IMR-90 (cell line): ENCODE results near the gene GDPD1. TPM values are rescaled to one million over a fixed set of nuclear protein-coding genes. Genes with fewer than 3 reads are reported as not detected.

Experiments used
- ATAC-seq: fragments of 200-7000 bp; cut with Tn5 transposase; 2 replicates; pipeline ENCODE4 v1.9.1; 2020; ENCODE audit warnings: low read depth, mild to moderate bottlenecking, moderate library complexity
- BruUV-seq: library from RNA; stranded (reverse); fragments of 400-500 nt; replicated peaks from 2 replicates; lab custom pipeline; 2021; lab: Mats Ljungman, UMichigan
- CTCF ChIA-PET: fragments of 300-600 bp; formaldehyde crosslinking; extraction: SDS; loops from one replicate; lab custom pipeline; 2021; ENCODE audit warnings: antibody characterized with exemption; lab: Yijun Ruan, JAX
- POLR2A ChIA-PET: fragments of 300-600 bp; sonication (Branson Sonifier 250); formaldehyde crosslinking; loops from one replicate; lab custom pipeline; 2022; ENCODE audit warnings: antibody characterized with exemption; ENCODE audit not compliant: unreplicated experiment; lab: Charles Lee
- DNase-seq: peaks from one replicate; pipeline ENCODE4 v3.0.0; 2013
- H2AFZ ChIP-seq: replicated peaks from 2 replicates; pipeline ENCODE3; 2013; ENCODE audit warnings: low read length, mild to moderate bottlenecking; ENCODE audit not compliant: poor library complexity
- H2AK5ac ChIP-seq: 2 replicates; pipeline ENCODE4 v1.6.1; 2013; ENCODE audit warnings: low read depth, low read length, inconsistent platforms
- H2AK9ac ChIP-seq: replicated peaks from 2 replicates; pipeline ENCODE3; 2013; ENCODE audit warnings: mild to moderate bottlenecking, low read depth, low read length, moderate library complexity; ENCODE audit not compliant: poor library complexity
- H2BK120ac ChIP-seq: 2 replicates; pipeline ENCODE4 v1.6.1; 2013; ENCODE audit warnings: low read depth, low read length, inconsistent platforms
- H2BK15ac ChIP-seq: 3 replicates; pipeline ENCODE4 v1.6.1; 2013; ENCODE audit warnings: low read depth, low read length, inconsistent platforms
- H2BK20ac ChIP-seq: 2 replicates; pipeline ENCODE4 v1.6.1; 2013; ENCODE audit warnings: low read depth, mild to moderate bottlenecking, inconsistent platforms, low read length, moderate library complexity
- H2BK5ac ChIP-seq: 2 replicates; pipeline ENCODE4 v1.6.1; 2013; ENCODE audit warnings: mild to moderate bottlenecking, low read depth, low read length, inconsistent platforms; ENCODE audit not compliant: poor library complexity, severe bottlenecking
- H3K14ac ChIP-seq: replicated peaks from 2 replicates; pipeline ENCODE4 v1.6.1; 2013; ENCODE audit warnings: low read depth, low read length, inconsistent platforms
- H3K18ac ChIP-seq: 2 replicates; pipeline ENCODE4 v1.6.1; 2013; ENCODE audit warnings: low read depth, low read length, control low read depth
- H3K23ac ChIP-seq: 2 replicates; pipeline ENCODE4 v1.6.1; 2013; ENCODE audit warnings: low read depth, low read length, inconsistent platforms
- H3K27ac ChIP-seq: 2 replicates; pipeline ENCODE4 v1.5.1; 2013; ENCODE audit warnings: mild to moderate bottlenecking, control low read depth, low read length; ENCODE audit not compliant: insufficient read depth
- H3K27me3 ChIP-seq: 2 replicates; pipeline ENCODE4 v1.6.1; 2013; ENCODE audit warnings: low read length; ENCODE audit not compliant: control insufficient read depth, insufficient read depth
- H3K36me3 ChIP-seq: 2 replicates; pipeline ENCODE4 v1.6.1; 2013; ENCODE audit warnings: low read length, mixed read lengths; ENCODE audit not compliant: control insufficient read depth, insufficient read depth
- H3K4ac ChIP-seq: 2 replicates; pipeline ENCODE4 v1.6.1; 2013; ENCODE audit warnings: low read depth, low read length, inconsistent platforms
- H3K4me1 ChIP-seq: 2 replicates; pipeline ENCODE4 v1.6.1; 2013; ENCODE audit warnings: low read length, mixed read lengths; ENCODE audit not compliant: control insufficient read depth, insufficient read depth
- H3K4me2 ChIP-seq: 2 replicates; pipeline ENCODE4 v1.6.1; 2013; ENCODE audit warnings: low read depth, mild to moderate bottlenecking, control low read depth, low read length, moderate library complexity
- H3K4me3 ChIP-seq: 2 replicates; pipeline ENCODE4 v1.5.1; 2013; ENCODE audit warnings: low read depth, mild to moderate bottlenecking, control low read depth, low read length, moderate library complexity; ENCODE audit not compliant: insufficient read depth
- H3K56ac ChIP-seq: 2 replicates; pipeline ENCODE4 v1.6.1; 2013; ENCODE audit warnings: low read length, inconsistent platforms; ENCODE audit not compliant: insufficient read depth; ENCODE audit errors: extremely low read depth
- H3K79me1 ChIP-seq, 2 experiments: 2 replicates each; pipeline ENCODE4 v1.6.1; 2013; ENCODE audit warnings: low read length in 2 of 2, inconsistent platforms in 1 of 2, low read depth in 1 of 2
- H3K9ac ChIP-seq: 2 replicates; pipeline ENCODE4 v1.6.1; 2013; ENCODE audit warnings: low read depth, low read length, control low read depth
- H3K9me1 ChIP-seq: 2 replicates; pipeline ENCODE4 v1.6.1; 2013; ENCODE audit warnings: low read length, inconsistent platforms; ENCODE audit not compliant: insufficient read depth
- H3K9me3 ChIP-seq: 2 replicates; pipeline ENCODE4 v1.6.1; 2013; ENCODE audit warnings: low read length; ENCODE audit not compliant: control insufficient read depth, insufficient read depth
- H4K20me1 ChIP-seq: 2 replicates; pipeline ENCODE4 v1.6.1; 2013; ENCODE audit warnings: low read length, inconsistent platforms; ENCODE audit not compliant: insufficient read depth
- H4K5ac ChIP-seq: 2 replicates; pipeline ENCODE4 v1.6.1; 2013; ENCODE audit warnings: mild to moderate bottlenecking, low read depth, low read length, control low read depth
- H4K8ac ChIP-seq, 2 experiments: 2 replicates each; pipeline ENCODE4 v1.6.1; 2013; ENCODE audit warnings: low read depth in 2 of 2, low read length in 2 of 2, control low read depth in 1 of 2, inconsistent platforms in 1 of 2
- H4K91ac ChIP-seq: 2 replicates; pipeline ENCODE4 v1.6.1; 2013; ENCODE audit warnings: low read depth, low read length, inconsistent platforms; ENCODE audit not compliant: insufficient read depth
- SMC3 ChIP-seq: fragments of 150-350 bp; IDR thresholded peaks from 2 replicates; pipeline ENCODE4 v1.6.1; 2016; ENCODE audit warnings: low read depth, mild to moderate bottlenecking, antibody characterized with exemption, low read length, moderate library complexity
- WGBS, 2 experiments: methylation state at CpG; one replicate each; pipeline versions ENCODE4 v1.1.5 to v1.1.7; 2013; ENCODE audit warnings: missing lambda C conversion rate in 2 of 2; ENCODE audit not compliant: insufficient read length in 1 of 2; ENCODE audit errors: extremely low coverage in 2 of 2; 5-methylcytosine and 5-hydroxymethylcytosine counted together
- dilution Hi-C: fragments of 300-500 bp; cut with HindIII; formaldehyde crosslinking; loops from one replicate; pipeline ENCODE4 v1.14.3; 2018; ENCODE audit warnings: low sequenced_read_pairs; ENCODE audit not compliant: unreplicated experiment
- in situ Hi-C: fragments of 300-500 bp; cut with MboI; formaldehyde crosslinking; loops from 3 replicates; pipeline ENCODE4 v1.14.3; 2019; ENCODE audit warnings: low sequenced_read_pairs, inconsistent platforms, mixed read lengths
- intact Hi-C: fragments of 100-400 bp; cut with micrococcal nuclease; formaldehyde crosslinking; loops from 2 replicates; pipeline ENCODE4 v1.10.0; 2022
- polyA plus RNA-seq, 3 experiments: library from polyadenylated mRNA; depleted of rRNA; stranded (reverse); fragments of >200 nt; gene quantifications; 2 replicates each; pipeline ENCODE4 v1.2.3, GENCODE V29; 2012; ENCODE audit warnings: low replicate concordance in 1 of 3
- total RNA-seq: library from RNA; depleted of rRNA; stranded (reverse); fragments of >200 nt; gene quantifications from 2 replicates; pipeline ENCODE4 v1.2.3, GENCODE V29; 2012

The GDPD1 gene
- total and polyA plus RNA-seq, 2 of the 4 experiments (the other 2 are of a cell fraction), result 0.72 to 0.84 TPM

DNA sequence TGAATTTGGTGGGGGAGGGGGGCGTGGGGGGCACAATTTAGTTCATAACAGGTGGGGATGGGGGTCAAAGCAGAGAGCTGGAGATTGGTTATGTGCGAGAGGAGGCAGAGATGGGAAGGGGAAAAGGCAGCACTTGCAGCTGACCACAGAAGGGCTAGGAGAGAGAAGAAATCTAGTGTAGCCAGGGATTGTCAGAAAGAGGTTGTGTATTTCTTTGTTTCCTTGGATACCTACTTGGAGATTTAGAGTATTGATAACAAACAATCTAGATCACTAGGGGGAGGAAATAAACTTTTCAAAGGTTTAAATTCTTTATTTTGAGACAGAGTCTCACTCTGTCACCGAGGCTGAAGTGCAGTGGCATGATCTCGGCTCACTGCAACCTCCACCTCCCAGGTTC lies 64.0 kb downstream of the GDPD1 start:
- 44% methylated on average over 1 of the region's 4 CpGs; no CpG with 5 or more reads in 1 of the 2 experiments for WGBS, 2 experiments
- DNase-seq (no peak), ATAC-seq (no peak)
- Histone ChIP-seq H4K8ac (no peak overlapping the region), H2BK120ac (no peak overlapping the region), H4K5ac (no peak overlapping the region), H2AK5ac (no peak overlapping the region), H2AK9ac (no peak overlapping the region), H2BK20ac (no peak overlapping the region), H3K79me1 (no peaks in the 10 kb centered on the region), H4K91ac (no peak overlapping the region), H3K4me3 (no peak overlapping the region), H3K18ac (no peak overlapping the region), H3K9me1 (no peaks in the 10 kb centered on the region), H3K27ac (no peak overlapping the region), H3K23ac (no peak overlapping the region), H2BK5ac (no peak overlapping the region), H3K4me1 (no peaks in the 10 kb centered on the region), H3K56ac (no peak overlapping the region), H3K9ac (no peak overlapping the region), H2BK15ac (no peak overlapping the region), H3K36me3 (no peaks in the 10 kb centered on the region), H3K9me3 (no peaks in the 10 kb centered on the region), H4K20me1 (no peaks in the 10 kb centered on the region), H2AFZ (no peak overlapping the region), H3K14ac (no peak overlapping the region), H3K27me3 (no peaks in the 10 kb centered on the region; the same call in 1 of the 2 replicates), H3K4me2 (no peak overlapping the region), H3K4ac (no peak overlapping the region)
- dilution Hi-C loops (no loop called here), in situ Hi-C loops (no loop called here), intact Hi-C loops (no loop called here)
- ChIA-PET CTCF (no interaction called here), POLR2A (no interaction called here)
- BruUV-seq, result no TSS peak
- TF ChIP-seq SMC3, result no peak
